NCI-H748 treated with DMSO at 0.1 percent for 48 hours (cell line): ENCODE results near the gene C2CD4A.
A peak's percentile ranks its signal among the peaks of the same experiment; 100 is the strongest.

Experiments
- DNase-seq: peaks from one replicate; lab custom pipeline; 2025; lab: John Stamatoyannopoulos, UW

Gene C2CD4A

GRCh38 chr15:62060113-62060895, 6.5 kb upstream of the C2CD4A start, which contains the start of gene VPS13C:
Gene VPS13C, minus strand, starts transcription at chr15:62060447. Its CDS starts 73 bp downstream, at chr15:62060374.
- DNase-seq = peak; percentile 83

- no peak for DNase-seq
Observed at GRCh38 chr15:62060896-62061280, 5.9 kb upstream of the C2CD4A start.

GRCh38 chr15:62063825-62064635, 2.7 kb upstream of the C2CD4A start:
- no peak for DNase-seq

GRCh38 chr15:62067448-62068044, 769 bp downstream of the C2CD4A start:
- no peak for DNase-seq

- no peak for DNase-seq
Observed at GRCh38 chr15:62068071-62068809, 1.5 kb downstream of the C2CD4A start.

- no peak for DNase-seq
Observed at GRCh38 chr15:62068810-62069167, 2.0 kb downstream of the C2CD4A start.

DNA sequence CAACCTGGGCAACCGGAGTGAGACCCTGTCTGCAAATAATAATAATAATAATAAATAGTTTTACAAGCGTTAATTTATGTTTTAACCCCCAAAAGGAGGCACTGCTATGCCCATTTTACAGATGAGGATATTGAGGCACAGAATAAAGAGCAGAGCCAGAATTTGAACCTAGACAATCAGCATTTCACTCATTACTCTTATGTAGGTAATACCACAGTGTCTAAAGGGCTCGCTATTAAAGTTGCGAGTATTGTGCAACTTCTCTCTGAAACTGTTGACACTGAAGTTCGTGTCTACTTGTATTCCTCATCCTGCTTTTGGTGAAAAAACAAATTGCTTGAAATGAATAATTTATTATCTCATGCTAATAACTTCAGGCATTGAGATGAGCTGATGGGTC, 2.8 kb downstream of the C2CD4A start:
- DNase-seq = no peak

DNA sequence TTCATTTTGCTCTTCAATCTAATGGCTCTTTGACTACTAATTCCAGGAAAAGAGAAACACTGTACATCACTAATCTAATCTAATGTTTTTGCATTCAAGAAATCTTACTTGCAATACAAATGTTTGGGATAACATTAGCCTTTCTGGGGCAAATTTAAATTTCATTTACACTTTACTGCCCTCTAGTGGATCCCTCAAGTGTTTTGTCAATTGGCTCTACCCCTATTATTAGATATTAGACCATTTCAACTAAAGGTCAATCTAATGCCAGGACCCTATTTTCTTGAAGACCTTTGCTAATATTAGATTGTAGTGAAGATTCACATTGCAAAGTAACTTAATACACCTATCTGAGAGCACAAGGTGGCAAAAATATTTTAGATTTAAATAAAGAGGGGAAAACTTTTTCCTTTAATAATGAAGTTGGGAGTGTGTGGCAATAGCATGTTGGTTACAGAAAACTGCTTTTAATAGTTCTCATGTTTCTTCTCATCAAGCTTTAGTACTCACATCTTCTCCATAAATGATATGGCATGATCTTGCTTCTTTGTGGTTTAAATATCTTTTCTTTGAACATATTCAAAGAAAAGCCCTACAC, 5.0 kb downstream of the C2CD4A start:
- peak; percentile 44 for DNase-seq

DNA sequence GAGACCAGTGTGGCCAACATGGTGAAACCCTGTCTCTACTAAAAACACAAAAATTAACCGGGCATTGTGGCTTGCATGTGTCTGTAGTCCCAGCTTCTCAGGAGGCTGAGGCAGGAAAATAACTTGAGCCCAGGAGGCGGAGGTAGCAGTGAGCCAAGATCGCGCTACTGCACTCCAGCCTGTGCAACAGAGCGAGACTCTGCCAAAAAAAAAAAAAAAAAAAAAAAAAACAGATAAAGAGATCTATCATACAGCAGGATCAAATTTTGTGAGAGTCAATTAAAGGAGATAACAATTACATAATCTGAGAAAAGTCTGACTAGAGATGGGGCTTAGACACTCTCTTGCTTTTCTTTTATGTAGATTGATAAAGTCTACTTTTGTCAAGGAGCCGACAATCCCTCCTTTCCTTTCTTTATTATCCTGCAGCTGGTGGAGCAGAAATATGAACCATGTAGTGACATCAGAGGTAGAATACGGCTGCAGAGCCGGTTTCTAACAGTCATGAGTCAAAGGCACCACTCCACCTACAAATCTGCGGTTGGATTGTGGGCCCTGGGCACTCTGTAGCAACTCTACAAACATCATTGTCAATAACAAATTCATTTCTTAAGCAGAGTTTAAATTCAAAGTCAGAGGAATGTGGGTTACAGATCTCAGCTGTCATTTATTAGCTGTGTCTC, 9.0 kb downstream of the C2CD4A start:
- DNase-seq = peak; percentile 45

DNA sequence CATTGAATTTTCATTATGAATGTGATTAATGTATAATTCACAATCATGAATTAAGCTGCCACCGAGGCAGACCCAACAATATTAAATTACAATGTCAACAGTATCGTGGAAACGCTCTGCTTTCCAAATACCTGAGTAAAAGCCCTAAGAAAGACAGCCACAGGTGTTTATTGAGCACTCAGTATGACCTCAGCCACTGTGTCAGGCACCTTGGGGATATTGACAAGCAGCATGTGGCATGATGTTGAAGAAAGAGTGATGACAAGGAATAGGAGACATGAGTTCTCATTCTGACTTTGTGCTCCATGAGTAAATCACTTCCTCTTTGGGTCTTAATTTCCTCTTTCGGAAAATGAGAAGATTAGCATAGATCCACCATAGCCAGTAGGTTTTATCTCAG, 12.8 kb downstream of the C2CD4A start:
- DNase-seq = no peak

DNA sequence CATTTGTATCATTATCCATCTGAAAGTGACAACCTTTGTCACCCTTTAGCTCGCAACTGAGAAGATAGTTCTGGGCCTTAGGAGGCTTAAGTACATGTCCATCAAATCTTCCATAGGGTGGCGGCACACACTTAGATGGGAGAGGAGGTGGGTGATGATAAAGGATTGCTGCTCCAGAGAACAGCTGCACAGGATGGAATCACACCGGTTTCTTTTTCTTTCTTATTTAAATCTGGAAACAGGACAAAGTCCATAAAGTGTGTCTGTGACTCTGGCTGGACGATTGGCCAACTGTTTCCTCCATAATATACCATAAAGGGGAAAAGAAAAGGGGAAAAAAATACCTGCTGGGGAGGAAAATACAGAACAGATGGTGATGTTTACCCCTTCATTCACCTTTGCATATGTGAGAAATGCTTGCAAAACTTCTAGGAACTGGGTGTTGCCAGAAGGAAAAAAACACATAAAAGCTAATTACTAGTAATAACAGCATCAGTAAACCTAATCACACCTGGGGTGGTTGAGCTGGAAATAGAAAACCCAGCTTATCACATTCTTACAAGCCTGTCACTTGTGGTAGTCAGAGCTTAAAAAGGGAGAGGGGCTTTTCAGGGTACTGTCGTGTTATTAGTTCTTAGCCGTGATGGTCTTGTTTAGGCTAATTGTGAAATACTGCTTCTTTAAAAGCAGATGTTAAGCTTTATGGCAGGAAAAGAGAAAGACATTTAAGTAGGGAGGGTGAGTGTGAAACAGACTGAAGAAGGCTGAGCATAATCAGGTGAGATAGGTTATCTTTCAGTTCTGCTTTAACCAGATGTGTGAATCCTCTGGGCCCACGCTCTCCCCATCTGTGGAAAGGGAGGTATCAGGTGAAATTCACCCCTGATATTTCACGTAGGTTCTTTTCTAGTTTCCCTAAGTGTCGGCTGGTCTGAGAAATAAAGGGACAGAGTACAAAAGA, 16.7 kb downstream of the C2CD4A start:
- DNase-seq = peak; percentile 68

DNA sequence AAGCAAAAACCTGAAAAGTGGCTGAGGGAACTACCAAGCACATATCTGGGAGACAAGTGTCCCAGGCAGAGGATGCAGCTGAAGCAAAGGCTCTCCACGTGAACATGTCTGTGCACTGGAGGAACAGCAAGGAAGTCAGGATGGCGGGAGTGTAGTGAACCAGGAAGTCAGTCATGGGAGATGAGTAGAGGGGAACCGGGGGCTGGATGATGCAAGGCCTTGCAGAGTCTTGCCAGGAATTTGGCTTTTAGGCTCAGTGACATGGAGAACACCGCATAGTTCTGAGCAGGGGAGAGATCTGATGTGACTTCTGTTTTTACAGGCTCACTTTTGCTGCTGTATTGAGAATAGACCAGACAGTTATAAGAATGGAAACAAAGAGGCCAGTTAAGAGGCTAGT, 19.0 kb downstream of the C2CD4A start:
- no peak for DNase-seq

DNA sequence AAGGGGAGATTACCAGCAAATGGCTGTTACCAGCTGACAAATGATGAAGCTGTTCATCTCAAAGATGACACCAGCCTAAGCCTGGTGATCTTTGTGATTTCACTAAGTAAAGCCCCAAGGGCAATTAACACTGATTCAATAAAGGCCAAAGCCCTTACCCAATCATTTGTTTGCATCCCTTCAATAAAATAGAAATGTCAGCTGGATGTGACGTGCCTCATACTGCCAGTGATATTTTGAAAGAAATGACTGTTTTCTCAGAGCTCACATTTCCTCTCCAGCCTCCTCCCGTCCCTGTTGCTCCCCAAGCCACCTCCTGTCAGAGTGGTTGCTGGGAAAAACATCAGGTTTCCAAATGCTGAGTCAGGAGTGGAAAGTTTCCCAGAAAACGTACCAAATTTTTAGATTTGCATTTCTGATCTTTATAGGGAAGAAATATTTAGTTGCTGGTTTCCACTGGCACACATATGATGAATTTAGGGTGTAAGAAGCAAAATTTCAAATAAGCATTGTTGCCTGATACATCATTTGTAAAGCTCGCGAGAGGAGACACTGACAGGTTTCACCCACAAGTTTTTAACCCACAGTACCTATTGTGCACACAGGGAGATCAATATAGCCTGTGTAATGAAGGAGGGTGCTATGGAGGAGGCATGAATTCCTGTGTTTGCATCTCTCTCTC, 21.0 kb downstream of the C2CD4A start:
- peak; percentile 80 for DNase-seq

GRCh38 chr15:62088353-62088693, 21.5 kb downstream of the C2CD4A start:
- DNase-seq = no peak

- DNase-seq = no peak
Observed at GRCh38 chr15:62089616-62090015, 22.8 kb downstream of the C2CD4A start.

DNA sequence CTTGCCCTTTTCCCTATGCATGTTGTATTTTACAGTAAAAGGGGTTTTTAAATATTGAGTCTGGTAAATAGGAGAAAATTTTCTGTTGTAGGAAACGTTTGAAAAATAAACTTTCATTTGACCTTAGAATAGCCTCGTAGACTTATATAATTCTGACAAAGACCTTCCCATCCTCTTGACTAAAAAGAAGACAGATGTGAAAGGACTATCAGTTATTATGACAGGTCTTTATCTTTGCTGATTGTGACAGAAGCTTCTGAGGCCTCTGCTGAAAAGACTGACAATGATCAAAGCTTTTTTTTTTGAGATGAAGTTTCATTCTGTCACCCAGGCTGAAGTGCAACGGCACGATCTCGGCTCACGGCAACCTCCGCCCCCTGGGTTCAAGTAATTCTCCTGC, 24.2 kb downstream of the C2CD4A start:
- DNase-seq = no peak

- no peak for DNase-seq
Observed at GRCh38 chr15:62093809-62094208, 27.0 kb downstream of the C2CD4A start.

DNA sequence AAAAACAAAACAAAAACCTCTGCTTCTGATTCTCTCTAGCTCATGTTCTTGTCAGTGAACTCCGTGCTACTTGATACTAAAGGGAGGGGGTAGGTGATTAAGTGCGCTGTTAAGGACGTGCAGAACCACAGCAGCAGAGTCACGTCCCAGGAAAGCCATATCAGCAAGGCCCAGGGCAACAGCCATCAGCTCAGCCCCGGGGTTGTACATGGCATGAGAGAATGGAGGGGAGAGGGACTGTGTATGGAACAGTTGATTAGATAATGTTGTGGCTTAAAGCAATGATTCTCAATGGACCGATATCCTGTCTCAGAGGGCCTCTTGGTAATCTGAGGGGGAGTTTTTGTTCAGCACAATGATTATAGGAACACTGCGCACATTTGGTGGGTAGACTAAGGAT, 27.6 kb downstream of the C2CD4A start:
- DNase-seq = no peak

DNA sequence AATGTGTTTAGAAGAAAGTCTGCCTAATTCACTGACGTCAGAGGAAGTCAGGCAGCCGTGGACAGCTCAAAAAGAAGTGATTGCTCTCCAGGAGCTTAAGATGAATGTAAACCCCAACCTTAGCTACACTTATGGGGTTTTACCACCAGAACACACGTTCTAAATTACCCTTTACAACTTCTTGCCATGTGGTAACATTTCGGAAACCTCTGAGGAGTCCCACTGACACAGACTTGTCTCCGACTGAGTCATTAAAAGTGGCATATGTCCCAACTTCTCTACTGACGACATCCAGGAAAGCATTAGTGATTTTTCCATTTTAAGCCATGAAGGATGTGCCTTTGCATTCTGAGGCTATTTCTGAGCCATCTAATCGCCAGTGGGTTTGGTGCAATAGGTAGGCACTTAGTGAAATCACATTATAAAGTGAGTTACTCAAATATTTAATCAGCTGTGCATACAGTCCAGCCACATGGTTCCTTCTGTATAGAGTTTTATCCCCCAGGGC, 32.4 kb downstream of the C2CD4A start:
- DNase-seq = peak; percentile 83
